NCI-H2196 (cell line): ENCODE data around the gene PRKCA.
"Not testable (repeated sequence)": the region's sequence is repeated elsewhere in the genome, so short reads cannot be mapped to it uniquely, and the experiment has no call there.

Source experiments
- DNase-seq: peaks from one replicate; lab custom pipeline; 2025; ENCODE audit not compliant: unreplicated experiment; lab: John Stamatoyannopoulos, UW

The PRKCA gene

DNA sequence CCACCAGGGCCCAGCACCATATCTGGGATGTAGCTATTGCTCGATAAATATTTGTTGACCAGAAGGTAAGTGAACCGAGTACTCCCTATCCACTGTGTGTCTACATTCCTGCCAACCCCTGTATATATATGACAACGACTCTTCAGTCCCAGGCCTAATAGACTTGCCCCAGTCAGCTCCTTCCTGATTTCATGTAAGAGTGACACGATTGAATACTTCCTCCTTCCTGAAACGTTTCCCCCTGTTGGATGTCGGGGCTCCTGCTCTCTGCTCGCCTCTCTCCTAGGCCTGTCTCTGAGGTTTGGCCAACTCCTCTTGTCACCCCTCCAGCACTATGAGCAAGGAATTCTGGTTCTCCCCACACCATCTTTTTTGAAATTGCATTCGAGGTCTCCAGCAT lies 178.9 kb downstream of the PRKCA start:
- DNase-seq, result no peak

DNA sequence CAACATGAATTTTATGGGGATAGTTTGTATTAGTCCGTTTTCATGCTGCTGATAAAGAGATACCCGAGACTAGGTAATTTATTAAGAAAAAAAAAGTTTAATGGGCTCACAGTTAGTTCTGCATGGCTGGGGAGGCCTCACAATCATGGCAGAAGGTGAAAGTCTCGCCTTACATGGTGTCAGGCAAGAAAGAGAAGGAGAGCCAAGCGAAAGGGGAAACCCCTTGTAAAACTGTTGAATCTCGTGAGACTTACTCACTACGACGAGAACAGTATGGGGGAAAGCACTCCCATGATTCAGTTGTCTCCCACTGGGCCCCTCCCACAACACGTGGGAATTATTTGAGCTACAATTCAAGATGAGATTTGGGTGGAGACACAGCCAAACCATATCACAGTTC lies 181.5 kb downstream of the PRKCA start:
- DNase-seq, result no peak

DNA sequence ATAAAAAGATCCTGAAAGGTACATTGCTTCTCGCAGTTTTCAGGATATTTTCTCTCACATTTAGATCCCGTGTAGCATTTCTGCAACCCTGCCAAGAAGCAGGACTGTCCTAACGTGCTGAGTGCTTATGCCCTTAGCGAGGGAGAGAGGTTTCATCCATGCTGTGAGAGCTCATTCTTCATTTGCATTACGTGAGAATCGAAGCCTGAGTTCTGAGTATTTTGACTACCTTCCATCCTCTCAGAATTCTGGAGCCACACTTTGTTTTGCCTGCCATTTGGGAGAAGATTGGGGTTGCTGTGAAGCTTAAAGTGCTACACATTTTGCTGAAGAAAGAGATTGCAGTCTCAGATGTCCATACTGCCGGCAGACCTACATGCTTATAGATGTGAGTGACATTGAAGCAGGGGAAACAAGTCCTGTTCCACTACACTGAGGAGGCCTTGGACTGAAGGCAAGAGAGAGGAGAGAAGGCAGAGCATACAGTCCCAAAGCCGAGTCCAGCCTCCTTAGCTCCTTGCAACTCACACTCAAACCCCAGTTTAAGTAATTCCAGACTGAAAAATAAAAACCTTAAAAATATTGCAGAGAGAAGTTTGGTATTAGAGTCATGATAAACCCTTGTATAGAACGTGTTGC lies 183.0 kb downstream of the PRKCA start:
- no peak for DNase-seq

DNA sequence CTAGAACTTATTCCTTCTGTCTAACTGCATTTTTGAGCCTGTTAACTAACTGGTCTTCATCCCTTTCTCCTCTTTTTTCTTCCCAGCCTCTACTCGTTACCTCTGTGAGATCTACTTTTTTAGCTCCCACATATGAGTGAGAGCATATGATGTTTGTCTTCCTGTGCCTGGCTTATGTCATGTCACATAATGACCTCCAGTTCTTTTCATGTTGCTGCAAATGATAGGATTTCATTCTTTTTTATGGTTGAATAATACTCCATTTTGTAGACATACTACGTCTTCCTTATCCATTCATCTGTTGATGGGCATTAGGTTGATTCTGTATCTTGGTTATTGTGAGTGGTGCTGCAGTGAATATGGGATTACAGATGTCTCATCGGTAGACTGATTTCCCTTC lies 184.7 kb downstream of the PRKCA start:
- DNase-seq, result no peak

DNA sequence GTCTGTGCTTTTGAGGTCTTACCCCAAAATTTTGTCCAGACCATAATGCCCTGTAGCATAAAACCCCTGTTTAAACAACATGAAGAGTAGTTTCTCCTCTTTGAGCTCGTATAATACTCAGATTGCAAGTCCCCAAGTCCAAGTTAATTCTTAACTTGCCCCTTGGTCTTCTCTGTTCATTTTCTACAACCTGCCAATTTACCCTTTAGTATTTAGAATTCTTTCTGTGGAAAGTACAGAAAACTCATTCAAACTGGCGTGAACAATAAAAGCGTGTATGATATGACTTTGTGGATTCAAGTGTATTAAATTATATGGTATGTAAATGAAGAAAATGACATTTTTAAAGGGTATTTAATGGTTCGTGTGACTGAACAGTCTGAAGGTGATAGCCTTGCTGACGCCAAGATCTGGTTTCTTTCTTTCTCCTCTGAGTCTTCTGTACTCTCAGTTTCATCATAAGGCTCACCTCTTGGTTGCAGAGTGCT lies 185.6 kb downstream of the PRKCA start:
- DNase-seq, result no peak

DNA sequence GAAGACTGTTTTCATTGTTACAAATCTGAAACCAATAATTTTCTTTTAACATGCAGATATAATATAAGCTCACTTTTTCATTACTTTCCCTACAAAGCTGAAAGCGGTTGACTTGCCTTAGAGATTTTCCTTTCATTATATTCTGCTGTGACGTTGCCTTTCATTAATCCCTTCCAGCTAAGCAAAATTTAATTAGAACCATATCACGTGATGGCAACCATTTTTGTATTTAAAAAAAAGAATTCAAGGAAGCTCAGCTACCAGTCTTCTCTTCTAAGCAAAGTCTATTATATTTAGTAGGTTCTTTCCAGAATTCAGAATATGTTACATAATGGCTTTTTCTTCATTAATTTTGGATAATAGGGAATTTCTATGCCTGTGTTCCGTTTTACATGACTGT lies 186.5 kb downstream of the PRKCA start:
- no peak for DNase-seq

DNA sequence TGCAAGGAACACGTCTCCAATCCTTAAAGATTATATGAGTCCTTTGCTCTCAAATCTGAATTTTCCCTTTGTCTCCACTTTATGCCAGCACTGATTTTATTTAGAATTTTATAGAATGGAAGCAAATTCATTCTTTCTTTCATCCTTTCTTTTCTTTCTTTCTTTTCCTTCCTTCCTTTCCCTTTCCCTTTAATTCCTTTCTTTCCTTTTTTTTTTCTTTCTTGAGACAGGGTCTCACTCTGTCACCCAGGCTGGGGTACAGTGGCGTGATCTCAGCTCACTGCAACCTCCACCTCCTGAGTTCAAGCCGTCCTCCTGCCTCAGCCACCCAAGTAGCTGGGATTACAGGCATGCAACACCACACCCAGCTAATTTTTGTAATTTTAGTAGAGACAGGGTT lies 187.2 kb downstream of the PRKCA start:
- DNase-seq, result not testable (repeated sequence)

DNA sequence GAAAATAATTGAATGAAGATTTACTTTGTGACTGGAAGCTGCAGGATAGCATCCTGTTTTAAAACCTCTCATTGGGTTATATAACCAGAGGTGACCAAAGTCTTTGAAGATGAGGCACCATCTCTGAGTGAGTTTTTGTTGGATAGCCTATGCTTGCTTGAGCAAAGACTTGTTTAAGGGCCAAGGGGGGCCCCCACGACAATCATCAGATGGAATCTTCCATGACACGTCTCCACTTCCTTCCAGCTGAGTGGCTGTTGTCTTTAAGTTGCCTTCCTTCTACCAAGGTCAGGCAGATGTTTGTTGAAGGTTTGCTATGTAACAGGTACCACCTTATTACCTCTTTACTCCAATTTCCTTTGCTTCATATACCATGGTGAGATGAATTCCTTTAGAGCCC lies 188.8 kb downstream of the PRKCA start:
- DNase-seq, result no peak

DNA sequence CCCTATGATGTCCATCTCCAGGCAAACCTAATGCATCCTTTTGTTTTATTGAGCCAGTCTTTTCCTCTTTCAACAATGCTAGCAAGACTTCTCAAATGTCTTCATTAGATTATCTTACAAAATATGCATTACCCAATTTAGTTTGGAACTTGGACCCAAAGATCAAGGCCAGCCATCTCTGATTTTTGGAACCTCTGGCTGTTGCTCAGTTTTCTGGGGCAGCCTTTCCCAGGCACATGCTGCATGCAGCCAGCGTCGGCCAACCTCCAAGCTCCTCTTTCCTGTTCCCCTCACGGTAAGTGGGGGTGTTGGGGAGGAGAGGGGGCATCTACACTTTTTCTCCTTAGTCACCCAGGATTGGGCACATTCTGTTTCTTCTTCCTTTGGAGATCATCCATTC lies 189.3 kb downstream of the PRKCA start:
- no peak for DNase-seq

DNA sequence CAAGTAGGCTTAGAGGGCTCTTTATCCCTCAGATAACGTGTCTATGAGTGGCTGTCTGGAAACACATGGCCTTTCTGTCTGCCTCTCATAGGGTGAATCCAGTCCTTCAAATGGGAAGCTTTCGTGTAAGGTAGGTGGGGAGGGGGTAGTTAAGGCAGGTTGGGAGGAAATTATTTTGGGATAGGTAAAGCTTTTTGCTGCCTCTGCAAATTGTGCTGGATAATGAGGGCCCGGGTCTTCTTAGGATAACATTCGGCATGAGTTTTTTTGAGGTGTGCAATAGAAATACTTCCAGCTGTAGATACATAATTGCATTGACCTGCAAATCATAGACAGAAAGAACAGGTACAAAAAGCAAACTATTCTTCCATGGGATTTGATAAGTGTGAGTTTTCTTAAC lies 189.7 kb downstream of the PRKCA start:
- DNase-seq, result no peak

DNA sequence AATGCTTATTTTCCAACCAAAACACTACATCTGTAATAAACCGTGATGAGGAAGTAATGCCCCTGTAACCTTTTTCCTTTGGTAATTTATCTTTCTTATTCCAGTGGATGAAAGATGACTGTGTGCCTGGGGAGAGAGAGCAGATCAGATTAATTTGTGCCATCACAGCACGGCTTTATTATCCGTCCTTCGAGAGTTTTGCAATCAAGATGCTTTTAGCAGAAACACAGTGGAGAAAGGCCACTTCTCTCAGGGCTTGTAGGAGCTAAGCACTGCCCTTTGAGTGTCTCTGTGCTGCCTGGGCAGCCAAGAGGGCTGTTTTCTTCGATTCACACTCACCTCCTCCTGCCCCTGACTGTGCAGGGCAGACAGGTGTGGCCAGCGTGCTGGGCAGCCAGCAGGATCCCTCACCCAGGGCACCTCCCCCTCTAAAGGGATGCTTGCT lies 190.2 kb downstream of the PRKCA start:
- DNase-seq, result no peak

DNA sequence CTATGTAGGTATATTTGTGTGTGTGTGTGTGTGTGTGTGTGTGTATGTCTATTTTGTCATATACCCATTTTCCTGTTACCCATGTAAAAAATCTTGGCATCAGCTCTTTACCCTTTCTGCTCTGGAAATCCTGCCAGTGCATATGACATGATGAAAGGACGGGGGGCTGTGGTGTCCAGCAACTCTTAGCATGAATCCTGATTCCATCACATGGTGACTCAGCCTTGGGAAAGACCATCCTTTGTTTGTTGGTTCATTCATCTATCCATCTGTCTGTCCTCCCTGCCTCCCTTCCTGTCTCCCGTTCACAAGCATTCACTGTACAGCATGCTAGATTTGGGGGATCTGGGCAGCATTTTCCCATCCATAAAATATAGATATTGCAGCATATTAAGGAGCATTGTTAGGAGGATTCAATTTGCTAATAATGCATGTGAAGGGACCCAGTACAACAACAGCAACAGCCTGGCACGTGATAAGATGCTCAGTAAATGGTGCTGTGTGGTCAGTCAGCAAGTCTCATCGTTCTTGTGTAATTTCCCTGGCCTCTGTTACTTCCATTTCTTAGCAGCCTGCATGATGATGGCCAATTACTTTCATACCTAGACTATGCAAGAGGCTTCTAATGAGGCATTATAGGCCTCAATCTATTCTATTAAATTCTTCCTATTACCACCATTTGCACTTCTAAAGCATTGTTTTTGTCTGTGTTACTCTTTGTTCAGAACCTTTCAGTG lies 191.0 kb downstream of the PRKCA start:
- no peak for DNase-seq

DNA sequence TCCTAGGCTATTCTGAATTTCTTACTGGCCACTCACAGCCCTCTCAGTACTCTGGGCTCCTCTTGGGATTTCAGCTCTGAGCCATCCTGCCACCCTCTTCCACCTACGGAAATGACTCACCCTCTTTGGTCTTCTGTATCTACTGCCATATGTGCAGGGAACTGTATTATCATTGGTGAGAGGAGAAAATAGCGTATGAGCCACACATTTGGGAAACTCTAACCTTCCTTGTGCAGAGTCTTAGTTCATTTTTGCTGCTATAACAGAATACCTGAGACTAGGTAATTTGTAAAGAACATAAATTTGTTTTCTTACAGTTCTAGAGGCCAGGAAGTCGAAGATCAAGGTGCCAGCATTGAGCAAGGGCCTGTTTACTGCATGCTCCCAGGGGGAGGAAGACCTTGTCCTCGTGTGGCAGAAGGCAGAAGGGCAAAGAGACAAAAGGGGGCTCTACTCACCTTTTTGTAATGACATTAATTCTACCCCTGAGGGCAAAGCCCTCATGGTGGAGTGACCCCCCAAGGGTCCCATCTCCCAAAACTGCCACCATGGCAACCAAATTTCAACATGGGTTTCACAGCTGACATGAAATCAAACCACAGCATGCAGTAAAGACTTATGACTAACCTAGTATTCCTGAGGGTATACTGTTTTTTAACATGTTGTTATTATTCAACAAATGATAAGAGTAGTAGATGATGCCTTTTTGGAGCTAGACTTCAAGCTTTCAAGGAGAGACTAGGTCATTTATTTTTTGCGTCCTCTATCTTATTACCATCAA lies 191.8 kb downstream of the PRKCA start:
- DNase-seq, result no peak

DNA sequence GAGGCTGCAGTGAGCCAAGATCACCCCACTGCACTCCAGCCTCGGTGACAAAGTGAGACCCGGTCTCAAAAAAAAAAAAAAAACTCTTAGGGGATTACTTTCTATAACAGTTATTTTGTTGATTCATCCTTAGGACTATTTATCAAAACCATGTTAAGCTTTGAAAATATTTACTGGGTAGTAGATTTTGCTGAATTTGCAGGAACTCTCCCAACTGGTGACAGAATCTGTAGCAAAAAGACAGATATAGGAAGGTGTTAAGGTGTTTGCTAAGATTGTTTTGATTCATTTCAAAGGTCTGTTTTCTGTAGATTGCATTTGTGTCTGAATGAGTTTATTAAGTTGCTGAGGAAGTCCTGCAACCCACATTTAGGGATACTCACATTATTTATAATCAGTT lies 192.6 kb downstream of the PRKCA start:
- no peak for DNase-seq

DNA sequence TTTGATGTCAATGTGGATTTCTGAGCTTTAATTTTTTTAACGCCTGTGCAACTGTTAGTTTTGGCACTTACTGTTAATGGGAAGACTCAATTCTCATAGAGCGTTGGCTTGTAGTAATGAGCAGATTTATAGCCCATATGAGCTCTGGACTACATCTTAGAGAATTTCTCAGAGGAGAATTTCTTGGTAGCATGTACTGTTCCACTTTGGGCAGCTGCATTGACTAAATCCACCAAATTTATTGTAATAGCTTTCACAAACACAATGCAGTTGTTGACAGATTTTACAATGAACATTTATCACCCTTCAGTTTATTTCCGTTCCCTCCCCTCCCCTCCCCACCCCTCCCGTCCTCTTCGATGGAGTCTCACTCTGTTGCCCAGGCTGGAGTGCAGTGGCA lies 193.9 kb downstream of the PRKCA start:
- no peak for DNase-seq

DNA sequence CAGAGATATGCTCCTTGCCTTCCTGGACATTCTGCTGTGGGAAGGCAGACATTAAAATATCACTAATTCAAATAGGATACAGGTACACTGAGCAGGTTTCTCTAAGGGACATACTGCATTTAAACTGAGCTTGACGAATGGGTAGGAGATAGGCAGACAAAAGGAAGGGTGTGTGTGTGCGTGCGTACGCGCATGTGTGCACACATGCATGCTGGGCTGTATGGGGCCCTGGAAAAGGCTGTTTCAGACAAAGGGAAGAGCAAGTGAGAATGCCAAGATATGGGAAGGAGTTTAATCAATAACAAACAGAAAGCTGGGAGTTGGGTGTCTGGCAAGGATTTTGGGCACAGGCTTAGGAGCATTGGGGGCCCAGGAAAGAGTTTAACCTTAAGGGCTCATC lies 196.2 kb downstream of the PRKCA start:
- DNase-seq, result no peak

DNA sequence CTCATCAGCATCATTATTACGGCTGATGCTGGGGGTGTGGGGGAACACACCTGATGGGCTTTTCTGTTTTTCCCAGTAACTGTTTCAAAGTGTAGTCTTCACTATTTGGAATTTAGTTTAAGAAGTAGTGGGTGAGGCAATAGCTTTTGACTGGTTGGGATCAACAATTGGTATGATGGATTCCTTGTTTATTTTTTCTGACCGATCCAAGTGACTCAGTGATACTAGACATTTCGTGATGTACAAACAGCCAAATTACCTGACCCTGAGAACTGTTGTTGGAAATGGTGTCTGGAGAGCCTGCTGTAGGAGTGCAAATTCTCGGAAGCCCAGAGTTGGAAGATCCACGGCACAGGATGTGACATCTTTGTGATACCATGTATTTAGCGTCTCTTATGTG lies 204.2 kb downstream of the PRKCA start:
- DNase-seq, result no peak

DNA sequence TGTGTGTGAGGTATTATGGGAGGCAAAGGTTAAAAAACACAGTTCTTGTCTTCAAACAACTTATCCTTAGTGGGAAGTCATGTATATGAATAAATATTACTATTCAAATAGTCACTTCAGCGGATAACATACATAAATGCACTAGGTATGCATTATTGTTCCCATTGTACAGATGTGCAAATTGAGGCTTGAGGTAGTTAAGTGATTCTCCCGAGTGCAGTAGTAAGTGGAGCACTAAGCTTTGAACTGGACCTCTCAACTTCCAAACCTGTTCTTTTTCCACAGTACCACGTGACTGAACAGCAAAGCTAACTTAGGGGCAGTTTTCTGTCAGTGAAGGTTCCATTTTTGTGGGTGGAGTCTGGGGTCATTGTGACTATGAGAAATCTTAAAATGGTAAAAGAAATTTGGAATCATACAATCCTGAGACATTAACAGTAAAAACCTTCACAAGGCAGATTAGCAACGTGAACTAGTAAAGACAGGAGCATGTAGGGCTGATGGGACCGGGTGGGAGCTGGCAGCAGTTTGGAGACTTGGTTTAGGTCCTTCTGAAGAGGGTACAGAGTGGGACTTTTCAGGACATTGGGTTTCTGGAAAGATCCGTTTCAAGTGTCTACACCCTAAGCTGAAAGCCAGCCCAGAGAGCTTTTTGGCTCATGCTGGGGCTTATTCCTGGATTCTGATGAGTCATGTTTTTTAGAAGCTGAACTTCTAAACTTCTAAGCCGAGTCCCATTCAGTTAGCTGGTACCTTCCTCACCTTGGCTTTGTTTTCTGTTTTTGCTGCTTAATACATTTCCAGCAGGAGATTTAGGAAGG lies 204.9 kb downstream of the PRKCA start:
- DNase-seq, result peak; percentile 7

DNA sequence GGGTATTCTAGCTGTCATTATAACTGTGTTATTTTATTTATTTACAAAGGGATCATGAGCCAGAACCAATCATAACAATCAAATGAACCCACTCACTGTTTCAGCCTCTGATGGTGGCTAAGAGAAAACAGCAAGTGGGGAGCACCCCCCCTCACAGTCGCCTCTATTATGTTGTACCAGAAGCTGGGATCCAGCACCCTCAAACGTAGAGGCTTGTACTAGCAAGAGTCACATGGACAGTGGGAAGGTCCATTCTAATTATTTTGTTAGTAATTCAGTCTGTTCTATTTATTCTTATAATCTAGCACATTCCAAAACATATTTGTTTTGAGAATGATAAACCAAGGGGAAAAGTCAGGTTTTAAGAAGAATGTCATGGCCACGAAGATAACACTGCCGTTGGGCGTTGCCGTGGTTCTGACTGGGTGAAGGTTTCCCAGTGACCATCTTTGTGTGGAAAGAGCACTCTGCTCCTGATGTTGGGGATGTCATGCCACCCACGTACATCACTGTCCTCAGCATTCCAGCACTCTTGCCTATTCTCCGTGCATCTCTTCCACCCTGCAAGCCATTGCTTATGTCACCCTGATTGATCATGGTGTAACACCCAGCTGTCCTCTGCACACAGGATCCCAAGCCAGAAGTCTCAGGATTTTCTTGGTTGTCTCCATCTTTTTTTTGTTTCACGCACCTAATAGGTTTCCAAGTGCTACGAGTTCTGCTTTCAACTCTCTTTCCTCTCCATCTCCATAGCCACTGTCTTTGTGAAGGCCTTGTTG lies 205.8 kb downstream of the PRKCA start:
- DNase-seq, result no peak
